Breast epithelium (tissue), 4 donors: ENCODE results near the gene KLHL42. TPM values are rescaled to one million over a fixed set of nuclear protein-coding genes. Genes with fewer than 3 reads are reported as not detected.

Experiments
- DNase-seq, 2 donors: peaks; one replicate each; pipeline ENCODE4 v3.0.0-alpha.2; 2019; ENCODE audit warnings: low spot score in 2 of 2
- H3K27ac ChIP-seq, 2 donors: fragments of 200-600 bp; sonication (generic) in 1 of 2; one replicate each; pipeline ENCODE4 v1.5.1; 2016 to 2019; ENCODE audit warnings: mild to moderate bottlenecking in 1 of 2
- H3K27me3 ChIP-seq, 2 donors: fragments of 200-600 bp; sonication (generic) in 1 of 2; one replicate each; pipeline versions ENCODE4 v1.5.1 to v1.6.0; 2017 to 2019; ENCODE audit warnings: control low read depth in 1 of 2, mild to moderate bottlenecking in 1 of 2
- H3K36me3 ChIP-seq: fragments of 200-600 bp; one replicate; pipeline ENCODE4 v1.5.1; 2019
- H3K4me1 ChIP-seq, 2 donors: fragments of 200-600 bp; sonication (generic); one replicate each; pipeline ENCODE4 v1.5.1; 2016 to 2019; ENCODE audit warnings: control low read depth in 1 of 2
- H3K4me3 ChIP-seq, 3 donors: fragments of 200-600 bp; sonication (generic); 1 replicate in 2 of 3; 2 replicates in 1 of 3; pipeline ENCODE4 v1.5.1; 2016 to 2019; ENCODE audit warnings: mild to moderate bottlenecking in 3 of 3, moderate library complexity in 2 of 3
- H3K9me3 ChIP-seq, 2 donors: fragments of 200-600 bp; sonication (generic) in 1 of 2; one replicate each; pipeline ENCODE4 v1.5.1; 2016 to 2019; ENCODE audit warnings: control low read depth in 1 of 2
- POLR2A ChIP-seq: fragments of 450-650 bp; IDR thresholded peaks from one replicate; pipeline ENCODE4 v1.6.1; 2016; ENCODE audit warnings: antibody characterized with exemption, mild to moderate bottlenecking, moderate library complexity
- POLR2AphosphoS5 ChIP-seq, 3 donors: sonication (generic); formaldehyde crosslinking; IDR thresholded peaks; one replicate each; pipeline ENCODE4 v1.6.1; 2017; ENCODE audit warnings: antibody characterized with exemption in 3 of 3
- intact Hi-C: fragments of 100-400 bp; cut with DNase I; formaldehyde crosslinking; loops from one replicate; pipeline ENCODE4 v1.15.1; 2023; ENCODE audit warnings: low total_unique reads
- total RNA-seq, 3 donors: library from RNA; depleted of rRNA; stranded (reverse); fragments of >200 nt; gene quantifications; one replicate each; pipeline ENCODE4 v1.1.0, GENCODE V29; 2016
- TF ChIP-seq, protein P1 (sequence below), 3 donors: fragments of 450-650 bp; IDR thresholded peaks; one replicate each; pipeline ENCODE4 v1.5.1; 2016 to 2017; ENCODE audit warnings: antibody characterized with exemption in 3 of 3, mild to moderate bottlenecking in 3 of 3, moderate library complexity in 3 of 3

KLHL42 gene
- total RNA-seq, 3 donors from 2014 or later, result 20.6 to 32.3 (median 30.8) TPM

DNA sequence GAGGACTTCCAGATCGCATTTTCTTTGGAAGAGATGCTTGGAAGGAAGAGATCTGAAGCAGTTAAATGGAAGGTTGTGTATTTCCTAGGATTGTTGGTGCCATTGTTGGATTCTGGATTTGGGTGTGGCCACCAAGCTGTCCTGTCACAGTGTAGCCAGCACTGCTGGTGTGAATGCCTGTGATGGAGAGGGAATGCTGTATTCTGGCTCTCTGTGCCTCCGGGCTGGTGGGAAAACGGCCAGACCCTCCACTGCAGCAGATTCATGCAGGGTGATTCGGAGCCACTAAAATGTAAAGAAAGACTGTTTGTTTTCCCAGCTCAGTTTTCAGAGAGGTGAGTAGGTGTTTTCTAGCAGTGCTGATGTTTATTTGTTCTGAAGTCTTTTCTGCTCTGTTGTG, 30.7 kb downstream of the KLHL42 start:
- TF ChIP-seq, protein P1, sequence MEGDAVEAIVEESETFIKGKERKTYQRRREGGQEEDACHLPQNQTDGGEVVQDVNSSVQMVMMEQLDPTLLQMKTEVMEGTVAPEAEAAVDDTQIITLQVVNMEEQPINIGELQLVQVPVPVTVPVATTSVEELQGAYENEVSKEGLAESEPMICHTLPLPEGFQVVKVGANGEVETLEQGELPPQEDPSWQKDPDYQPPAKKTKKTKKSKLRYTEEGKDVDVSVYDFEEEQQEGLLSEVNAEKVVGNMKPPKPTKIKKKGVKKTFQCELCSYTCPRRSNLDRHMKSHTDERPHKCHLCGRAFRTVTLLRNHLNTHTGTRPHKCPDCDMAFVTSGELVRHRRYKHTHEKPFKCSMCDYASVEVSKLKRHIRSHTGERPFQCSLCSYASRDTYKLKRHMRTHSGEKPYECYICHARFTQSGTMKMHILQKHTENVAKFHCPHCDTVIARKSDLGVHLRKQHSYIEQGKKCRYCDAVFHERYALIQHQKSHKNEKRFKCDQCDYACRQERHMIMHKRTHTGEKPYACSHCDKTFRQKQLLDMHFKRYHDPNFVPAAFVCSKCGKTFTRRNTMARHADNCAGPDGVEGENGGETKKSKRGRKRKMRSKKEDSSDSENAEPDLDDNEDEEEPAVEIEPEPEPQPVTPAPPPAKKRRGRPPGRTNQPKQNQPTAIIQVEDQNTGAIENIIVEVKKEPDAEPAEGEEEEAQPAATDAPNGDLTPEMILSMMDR (IDR thresholded peaks at IDR 0.05), result no peak
- TF ChIP-seq POLR2A (no peak), POLR2AphosphoS5 (IDR thresholded peaks at IDR 0.05) (no peak)
- no peaks in the 10 kb centered on the region for H3K9me3 ChIP-seq
- no peak overlapping the region for H3K27ac ChIP-seq
- H3K36me3 ChIP-seq, result no peaks in the 10 kb centered on the region
- DNase-seq, result no peak
- H3K27me3 ChIP-seq, result no peaks in the 10 kb centered on the region
- no peaks in the 10 kb centered on the region for H3K4me1 ChIP-seq
- intact Hi-C loops, result no loop called here
- H3K4me3 ChIP-seq, result no peak overlapping the region

- H3K9me3 ChIP-seq, result no peaks in the 10 kb centered on the region
- H3K4me1 ChIP-seq, result no peaks in the 10 kb centered on the region
- no peak for DNase-seq
- no peak overlapping the region for H3K4me3 ChIP-seq
- TF ChIP-seq POLR2AphosphoS5 (IDR thresholded peaks at IDR 0.05), result no peak
- TF ChIP-seq, protein P1 (IDR thresholded peaks at IDR 0.05), result no peak
- TF ChIP-seq POLR2A, result no peak
- no peak overlapping the region for H3K27ac ChIP-seq
- intact Hi-C loops, result no loop called here
- no peaks in the 10 kb centered on the region for H3K27me3 ChIP-seq
- no peaks in the 10 kb centered on the region for H3K36me3 ChIP-seq
These were observed 32.5 kb downstream of the KLHL42 start for GRCh38 chr12:27812502-27812901.

GRCh38 chr12:27814411-27814810, 34.4 kb downstream of the KLHL42 start:
- H3K9me3 ChIP-seq, result no peaks in the 10 kb centered on the region
- H3K27me3 ChIP-seq, result no peaks in the 10 kb centered on the region
- H3K4me1 ChIP-seq, result no peaks in the 10 kb centered on the region
- TF ChIP-seq, protein P1 (IDR thresholded peaks at IDR 0.05), result no peak
- no peak for TF ChIP-seq POLR2A
- no peak for TF ChIP-seq POLR2AphosphoS5 (IDR thresholded peaks at IDR 0.05)
- intact Hi-C loops, result no loop called here
- H3K4me3 ChIP-seq, result no peak overlapping the region
- H3K27ac ChIP-seq, result no peak overlapping the region
- H3K36me3 ChIP-seq, result no peaks in the 10 kb centered on the region
- DNase-seq, result no peak

- Histone ChIP-seq H3K9me3 (no peaks in the 10 kb centered on the region), H3K27me3 (no peaks in the 10 kb centered on the region), H3K27ac (no peak overlapping the region), H3K36me3 (no peaks in the 10 kb centered on the region), H3K4me3 (no peak overlapping the region), H3K4me1 (no peaks in the 10 kb centered on the region)
- intact Hi-C loops, result no loop called here
- TF ChIP-seq POLR2AphosphoS5 (IDR thresholded peaks at IDR 0.05), result no peak
- TF ChIP-seq, protein P1 (IDR thresholded peaks at IDR 0.05), result no peak
- TF ChIP-seq POLR2A, result no peak
- DNase-seq, result no peak
These were observed 35.0 kb downstream of the KLHL42 start for GRCh38 chr12:27814851-27815591.

GRCh38 chr12:27817766-27818165, 37.7 kb downstream of the KLHL42 start:
- DNase-seq, result no peak
- Histone ChIP-seq H3K9me3 (no peaks in the 10 kb centered on the region), H3K27me3 (no peaks in the 10 kb centered on the region), H3K4me3 (no peak overlapping the region), H3K36me3 (no peaks in the 10 kb centered on the region), H3K4me1 (peaks cover 0 to 6% of the 10 kb centered on the region in 2 donors), H3K27ac (no peak overlapping the region)
- intact Hi-C loops, result no loop called here
- TF ChIP-seq POLR2AphosphoS5 (IDR thresholded peaks at IDR 0.05) (no peak), POLR2A (no peak)
- TF ChIP-seq, protein P1 (IDR thresholded peaks at IDR 0.05), result no peak
